GM13976 (cell line): ENCODE measurements around the gene CD3G.
A peak's percentile ranks its signal among the peaks of the same experiment; 100 is the strongest.

ENCODE experiments used
- DNase-seq: peaks from one replicate; pipeline ENCODE4 v3.0.0; 2012; ENCODE audit warnings: low spot score
- in situ Hi-C: fragments of 300-500 bp; cut with MboI; formaldehyde crosslinking; loops from one replicate; pipeline ENCODE4 v1.12.0; 2022; ENCODE audit warnings: low sequenced_read_pairs, mixed read lengths, inconsistent platforms; ENCODE audit not compliant: unreplicated experiment
- TF ChIP-seq, protein P1 (sequence below): IDR thresholded peaks from 2 replicates; pipeline ENCODE4 v1.5.1; 2012; ENCODE audit warnings: borderline replicate concordance, mild to moderate bottlenecking; ENCODE audit not compliant: insufficient read depth; ENCODE audit errors: extremely low read depth, missing control alignments, control extremely low read depth

Gene CD3G

DNA sequence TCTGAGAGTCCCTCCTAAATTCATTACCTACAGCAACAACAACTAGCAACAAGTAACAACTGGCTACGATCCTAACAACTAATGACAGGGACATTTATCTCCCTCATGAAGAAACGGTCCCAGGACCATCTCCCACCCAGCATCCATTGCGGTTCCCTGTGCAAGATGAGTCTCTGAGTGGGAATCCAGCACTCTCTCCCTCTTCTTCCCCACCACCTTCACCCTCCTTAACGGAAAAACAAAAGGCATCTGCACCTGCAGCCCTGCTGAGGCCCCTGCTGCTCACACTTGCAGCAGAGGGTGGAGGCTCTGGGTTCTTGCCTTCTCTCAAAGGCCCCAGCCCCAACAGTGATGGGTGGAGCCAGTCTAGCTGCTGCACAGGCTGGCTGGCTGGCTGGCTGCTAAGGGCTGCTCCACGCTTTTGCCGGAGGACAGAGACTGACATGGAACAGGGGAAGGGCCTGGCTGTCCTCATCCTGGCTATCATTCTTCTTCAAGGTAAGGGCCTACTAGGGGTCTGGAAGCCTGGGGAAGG is at the start of gene CD3G:
Gene CD3G, plus strand, starts transcription at position 364 of the 535 bp plus-strand sequence. Its CDS starts 80 bp downstream, at position 444.
- in situ Hi-C loops: no loop called here
- TF ChIP-seq, protein P1, sequence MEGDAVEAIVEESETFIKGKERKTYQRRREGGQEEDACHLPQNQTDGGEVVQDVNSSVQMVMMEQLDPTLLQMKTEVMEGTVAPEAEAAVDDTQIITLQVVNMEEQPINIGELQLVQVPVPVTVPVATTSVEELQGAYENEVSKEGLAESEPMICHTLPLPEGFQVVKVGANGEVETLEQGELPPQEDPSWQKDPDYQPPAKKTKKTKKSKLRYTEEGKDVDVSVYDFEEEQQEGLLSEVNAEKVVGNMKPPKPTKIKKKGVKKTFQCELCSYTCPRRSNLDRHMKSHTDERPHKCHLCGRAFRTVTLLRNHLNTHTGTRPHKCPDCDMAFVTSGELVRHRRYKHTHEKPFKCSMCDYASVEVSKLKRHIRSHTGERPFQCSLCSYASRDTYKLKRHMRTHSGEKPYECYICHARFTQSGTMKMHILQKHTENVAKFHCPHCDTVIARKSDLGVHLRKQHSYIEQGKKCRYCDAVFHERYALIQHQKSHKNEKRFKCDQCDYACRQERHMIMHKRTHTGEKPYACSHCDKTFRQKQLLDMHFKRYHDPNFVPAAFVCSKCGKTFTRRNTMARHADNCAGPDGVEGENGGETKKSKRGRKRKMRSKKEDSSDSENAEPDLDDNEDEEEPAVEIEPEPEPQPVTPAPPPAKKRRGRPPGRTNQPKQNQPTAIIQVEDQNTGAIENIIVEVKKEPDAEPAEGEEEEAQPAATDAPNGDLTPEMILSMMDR: no peak
- DNase-seq: no peak

DNA sequence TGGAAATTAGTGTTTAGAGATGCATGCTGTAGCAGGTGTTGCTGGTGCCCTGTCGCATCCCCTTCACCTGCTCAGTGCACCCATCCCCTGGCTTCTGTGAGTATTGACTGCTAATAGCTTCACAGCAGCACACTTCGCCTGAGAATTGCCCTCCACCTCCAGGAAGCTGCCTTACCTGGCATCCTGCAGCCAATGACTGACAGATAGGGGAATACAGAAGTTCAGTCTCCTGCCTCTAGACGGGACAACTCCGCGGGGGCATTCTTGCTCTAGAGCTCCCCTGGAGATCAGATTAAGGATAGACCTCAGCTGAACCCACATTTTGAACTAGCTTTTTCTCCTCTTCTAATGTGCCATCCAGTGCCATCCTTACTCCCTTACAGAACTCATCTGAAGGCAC is 48.9 kb upstream of the CD3G start:
- no peak for DNase-seq
- in situ Hi-C loops: loop anchor here (10.0 kb wide), 1 partner anchor 100 kb away; no protein-coding TSS in a partner anchor
- TF ChIP-seq, protein P1: no peak

- TF ChIP-seq, protein P1: peak; percentile 59
- in situ Hi-C loops: loop anchor here (10.0 kb wide), 1 partner anchor 101 kb away; no protein-coding TSS in a partner anchor
- DNase-seq: peak; percentile 41
Observed at GRCh38 chr11:118295815-118296454, 48.2 kb upstream of the CD3G start.

- TF ChIP-seq, protein P1: no peak
- in situ Hi-C loops: no loop called here
- DNase-seq: no peak
Observed at GRCh38 chr11:118301600-118302195, 42.4 kb upstream of the CD3G start.

DNA sequence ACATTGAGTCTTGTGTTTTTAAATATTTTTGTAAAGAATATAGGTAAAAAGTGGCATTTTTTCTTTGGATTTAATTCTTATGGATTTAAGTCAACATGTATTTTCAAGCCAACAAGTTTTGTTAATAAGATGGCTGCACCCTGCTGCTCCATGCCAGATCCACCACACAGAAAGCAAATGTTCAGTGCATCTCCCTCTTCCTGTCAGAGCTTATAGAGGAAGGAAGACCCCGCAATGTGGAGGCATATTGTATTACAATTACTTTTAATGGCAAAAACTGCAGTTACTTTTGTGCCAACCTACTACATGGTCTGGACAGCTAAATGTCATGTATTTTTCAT is 39.9 kb upstream of the CD3G start:
- TF ChIP-seq, protein P1: no peak
- DNase-seq: no peak
- in situ Hi-C loops: no loop called here

- TF ChIP-seq, protein P1: no peak
- in situ Hi-C loops: no loop called here
- DNase-seq: no peak
Observed at GRCh38 chr11:118304568-118305248, 39.4 kb upstream of the CD3G start, which contains the start of gene CD3E. CD3E (plus strand) TSS chr11:118304730; CDS start chr11:118304953, 223 bp downstream.
